LNCaP clone FGC (cell line): ENCODE measurements around the gene KPNA5.
A peak's percentile ranks its signal among the peaks of the same experiment; 100 is the strongest.

Source experiments
- DNase-seq: peaks from one replicate; pipeline ENCODE4 v3.0.0-alpha.2; 2011; ENCODE audit warnings: low read depth
- H3K4me3 ChIP-seq: 2 replicates; pipeline ENCODE4 v1.5.1; 2011; ENCODE audit warnings: mild to moderate bottlenecking, low read depth, low read length, control low read depth
- CTCF ChIP-seq: IDR thresholded peaks from 2 replicates; pipeline ENCODE4 v1.5.1; 2012; ENCODE audit warnings: mild to moderate bottlenecking; ENCODE audit not compliant: control insufficient read depth, insufficient read depth; ENCODE audit errors: extremely low read depth

Gene KPNA5

GRCh38 chr6:116680880-116681672 is at the start of gene KPNA5:
Gene KPNA5 (plus strand): TSS chr6:116681211. CDS start chr6:116681335, 124 bp downstream.
- peak; percentile 42 for DNase-seq
- no peak for TF ChIP-seq CTCF
- peak within 1 kb of the TSS; percentile 81 for H3K4me3 ChIP-seq

GRCh38 chr6:116631379-116631990 is 49.5 kb upstream of the KPNA5 start:
- TF ChIP-seq CTCF, result no peak
- no peak overlapping the region for H3K4me3 ChIP-seq
- DNase-seq, result peak; percentile 36

DNA sequence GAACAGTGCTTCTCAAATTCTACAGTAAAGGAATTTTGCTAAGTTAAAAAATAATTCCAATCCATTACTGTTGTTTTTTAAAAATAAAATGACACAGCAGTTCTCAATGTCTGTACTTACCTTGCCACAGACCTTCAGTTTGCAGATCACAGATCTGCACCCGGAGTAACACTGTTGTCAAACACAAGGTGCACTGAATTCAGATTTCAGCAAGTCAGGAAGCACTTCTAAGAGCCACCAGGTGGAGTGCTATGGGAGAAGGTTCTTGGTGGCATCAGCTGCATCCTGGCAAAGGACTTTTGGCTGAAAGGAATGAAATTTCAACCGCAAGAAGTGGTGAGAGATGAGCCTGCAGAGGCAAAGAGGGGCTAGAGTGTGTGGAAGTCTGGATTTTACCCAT is 47.3 kb upstream of the KPNA5 start:
- DNase-seq, result no peak
- TF ChIP-seq CTCF, result peak; percentile 34; the same call in 1 of the 2 replicates
- no peak overlapping the region for H3K4me3 ChIP-seq

DNA sequence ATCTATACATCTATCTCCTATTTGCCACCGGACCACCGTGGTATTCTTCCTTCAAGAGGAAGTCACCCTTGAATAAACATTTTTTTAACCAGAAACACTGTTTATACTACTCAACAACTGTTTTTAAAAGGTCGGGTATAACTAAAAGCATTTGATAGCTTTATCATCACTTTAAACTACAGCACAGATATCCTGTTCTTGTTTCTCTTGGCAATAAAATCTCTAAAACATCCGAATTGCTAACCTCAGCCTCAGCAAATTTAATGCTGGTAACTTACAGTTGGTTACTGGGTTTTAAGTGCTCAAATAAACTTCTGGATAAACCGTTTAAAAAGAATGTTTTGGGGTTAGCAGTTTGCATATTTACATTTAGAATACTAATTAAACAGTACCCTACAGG is 32.9 kb upstream of the KPNA5 start:
- H3K4me3 ChIP-seq, result no peak overlapping the region
- no peak for DNase-seq
- no peak for TF ChIP-seq CTCF

- no peak for DNase-seq
- no peak overlapping the region for H3K4me3 ChIP-seq
- TF ChIP-seq CTCF, result no peak
Observed at GRCh38 chr6:116649129-116649528, 31.9 kb upstream of the KPNA5 start.

DNA sequence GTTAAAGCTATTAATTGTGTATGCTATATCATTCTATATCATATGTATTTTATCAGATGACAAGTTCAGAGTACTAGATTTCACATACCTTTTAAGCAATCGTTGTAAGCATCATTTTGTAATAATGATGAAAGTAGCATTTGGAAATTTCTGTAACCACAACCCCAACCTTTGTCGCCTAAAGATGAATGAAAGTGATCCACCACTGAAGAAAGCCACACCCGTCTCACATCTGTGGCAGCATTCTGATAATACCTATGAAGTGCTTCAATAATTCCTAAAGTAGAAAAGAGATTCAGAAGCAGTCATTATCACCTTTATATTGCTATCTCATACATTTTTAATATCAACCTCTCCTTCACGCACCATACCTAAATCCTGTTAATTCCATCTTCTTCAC is 29.1 kb upstream of the KPNA5 start:
- DNase-seq, result no peak
- no peak overlapping the region for H3K4me3 ChIP-seq
- TF ChIP-seq CTCF, result no peak
